GM12865 (cell line): ENCODE measurements around the gene NCAM1.

Source experiments
- DNase-seq: peaks from one replicate; pipeline ENCODE4 v3.0.0; 2010; ENCODE audit warnings: low read depth
- H3K4me3 ChIP-seq: 2 replicates; pipeline ENCODE4 v1.5.1; 2011; ENCODE audit warnings: mild to moderate bottlenecking, low read depth, low read length, control low read depth
- TF ChIP-seq, protein P1 (sequence below): IDR thresholded peaks from 2 replicates; pipeline ENCODE4 v1.5.1; 2011; ENCODE audit warnings: low read length, control low read depth, low read depth, inconsistent platforms; ENCODE audit not compliant: insufficient read depth; ENCODE audit errors: missing control alignments

NCAM1 gene

DNA sequence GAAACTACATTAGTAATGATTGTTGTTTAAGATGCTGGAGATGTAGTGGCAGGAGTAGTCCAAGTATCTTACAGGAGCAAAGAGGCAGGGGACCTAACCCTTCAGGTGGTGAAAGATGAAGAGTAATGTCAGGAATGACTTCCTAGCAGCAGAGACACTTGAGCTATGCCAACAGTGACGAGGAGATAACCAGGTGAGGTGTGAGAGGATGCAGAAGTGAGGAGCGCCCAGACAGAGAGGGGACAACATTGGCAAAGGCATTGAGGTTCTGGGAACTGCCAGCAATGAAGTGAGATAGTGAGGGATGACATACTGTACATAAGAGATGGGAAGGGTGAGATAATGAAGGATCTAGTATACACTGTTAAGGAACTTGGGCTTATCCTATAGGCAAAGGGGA lies 95.8 kb downstream of the NCAM1 start:
- no peak for DNase-seq
- H3K4me3 ChIP-seq: no peak overlapping the region
- TF ChIP-seq, protein P1, sequence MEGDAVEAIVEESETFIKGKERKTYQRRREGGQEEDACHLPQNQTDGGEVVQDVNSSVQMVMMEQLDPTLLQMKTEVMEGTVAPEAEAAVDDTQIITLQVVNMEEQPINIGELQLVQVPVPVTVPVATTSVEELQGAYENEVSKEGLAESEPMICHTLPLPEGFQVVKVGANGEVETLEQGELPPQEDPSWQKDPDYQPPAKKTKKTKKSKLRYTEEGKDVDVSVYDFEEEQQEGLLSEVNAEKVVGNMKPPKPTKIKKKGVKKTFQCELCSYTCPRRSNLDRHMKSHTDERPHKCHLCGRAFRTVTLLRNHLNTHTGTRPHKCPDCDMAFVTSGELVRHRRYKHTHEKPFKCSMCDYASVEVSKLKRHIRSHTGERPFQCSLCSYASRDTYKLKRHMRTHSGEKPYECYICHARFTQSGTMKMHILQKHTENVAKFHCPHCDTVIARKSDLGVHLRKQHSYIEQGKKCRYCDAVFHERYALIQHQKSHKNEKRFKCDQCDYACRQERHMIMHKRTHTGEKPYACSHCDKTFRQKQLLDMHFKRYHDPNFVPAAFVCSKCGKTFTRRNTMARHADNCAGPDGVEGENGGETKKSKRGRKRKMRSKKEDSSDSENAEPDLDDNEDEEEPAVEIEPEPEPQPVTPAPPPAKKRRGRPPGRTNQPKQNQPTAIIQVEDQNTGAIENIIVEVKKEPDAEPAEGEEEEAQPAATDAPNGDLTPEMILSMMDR: no peak

DNA sequence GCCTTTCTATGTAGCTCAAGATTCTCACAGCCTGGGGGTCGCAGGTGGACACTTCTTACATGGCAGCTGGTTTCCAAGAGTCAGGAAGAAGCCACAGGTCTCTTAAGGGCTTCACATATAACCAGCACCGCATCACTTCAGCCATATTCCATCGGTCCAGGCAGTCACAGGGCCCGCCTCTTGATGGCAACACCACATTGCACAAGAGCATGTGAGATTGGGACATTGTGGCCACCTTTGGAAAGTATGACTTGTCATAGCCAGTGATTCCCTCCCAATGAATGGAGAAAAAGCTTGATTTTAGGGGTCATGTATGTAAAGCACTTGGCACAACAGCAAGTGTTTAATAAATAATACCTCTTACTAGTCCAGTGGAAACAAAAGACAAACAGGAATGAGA lies 98.3 kb downstream of the NCAM1 start:
- TF ChIP-seq, protein P1: no peak
- H3K4me3 ChIP-seq: no peak overlapping the region
- no peak for DNase-seq

DNA sequence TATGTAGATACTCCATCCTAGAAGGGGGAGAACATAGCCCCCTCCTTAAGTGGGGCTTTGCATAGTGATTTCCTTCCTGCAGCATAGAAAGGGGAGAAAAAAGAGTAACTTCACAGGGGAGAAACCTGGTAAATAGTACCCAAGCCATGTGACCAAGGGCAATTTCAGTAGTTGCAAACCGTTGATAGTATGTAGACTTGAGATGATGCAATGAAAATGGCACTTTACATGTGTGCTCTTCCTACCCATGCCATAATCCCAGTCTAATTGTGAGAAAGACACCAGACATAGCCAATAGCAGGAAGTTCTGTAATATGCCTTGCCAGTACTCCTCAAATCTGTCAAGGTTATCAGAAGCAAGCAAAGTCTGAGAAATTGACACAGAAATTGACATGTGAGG lies 104.1 kb downstream of the NCAM1 start:
- TF ChIP-seq, protein P1: no peak
- DNase-seq: no peak
- no peak overlapping the region for H3K4me3 ChIP-seq

DNA sequence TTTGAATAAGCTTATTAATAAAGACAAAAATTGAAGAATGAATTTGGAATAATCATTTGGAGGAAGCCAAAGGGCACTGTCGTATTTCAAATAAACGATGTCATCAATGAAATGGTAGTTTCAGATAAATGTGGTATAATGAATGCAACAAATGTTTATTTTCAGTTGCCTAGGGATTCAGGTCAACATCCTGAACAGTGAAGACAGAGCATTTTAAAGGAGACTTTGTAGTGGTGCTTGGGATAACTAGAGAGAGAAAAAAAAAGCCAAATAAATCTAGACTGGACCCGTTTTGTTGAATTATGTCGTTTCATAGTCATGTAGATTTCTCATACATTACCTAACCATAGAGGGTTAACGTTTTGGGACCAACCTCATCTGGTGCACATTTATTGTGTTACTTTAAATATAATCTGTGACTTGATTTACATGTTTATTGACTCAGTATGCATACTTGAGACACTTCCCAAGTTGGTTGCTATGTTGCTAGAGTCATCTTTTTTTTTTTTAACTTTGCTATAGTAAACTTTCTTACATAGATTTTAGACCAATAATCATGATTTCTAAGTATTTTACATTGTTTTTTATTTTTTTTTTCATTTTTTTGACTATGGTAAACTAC lies 111.1 kb downstream of the NCAM1 start:
- TF ChIP-seq, protein P1: no peak
- H3K4me3 ChIP-seq: no peak overlapping the region
- no peak for DNase-seq

DNA sequence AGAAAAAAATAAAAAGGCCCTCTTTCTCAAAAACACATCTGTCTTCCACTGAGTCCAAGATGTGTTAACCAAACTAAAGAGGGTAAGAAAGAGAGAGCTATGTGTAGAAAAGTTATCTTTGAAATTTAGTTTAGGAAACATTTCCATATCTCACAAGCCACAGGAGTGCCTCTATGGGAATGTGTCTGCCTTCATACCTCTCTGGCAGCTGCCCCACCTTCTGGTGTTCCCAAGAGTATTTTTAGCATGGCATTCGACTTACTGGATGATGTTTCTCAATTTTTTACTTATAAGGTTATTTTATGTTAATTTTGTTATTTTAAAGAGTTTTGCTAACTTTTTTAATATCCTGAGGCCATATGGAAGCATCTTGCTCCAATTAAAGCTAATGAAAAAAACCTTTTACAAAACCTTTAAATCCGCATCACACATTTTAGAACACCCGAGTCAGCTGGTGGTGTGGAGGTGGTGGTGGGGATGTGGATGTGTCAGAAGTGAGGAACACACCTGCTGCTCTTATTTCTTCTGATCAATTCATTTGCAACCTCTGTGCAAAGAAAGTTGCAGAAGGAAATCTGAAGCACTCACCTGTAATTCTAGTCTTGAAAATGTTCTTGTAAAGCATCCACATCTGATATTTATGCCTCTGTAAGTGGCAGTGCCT lies 112.2 kb downstream of the NCAM1 start:
- no peak overlapping the region for H3K4me3 ChIP-seq
- DNase-seq: no peak
- TF ChIP-seq, protein P1: no peak

DNA sequence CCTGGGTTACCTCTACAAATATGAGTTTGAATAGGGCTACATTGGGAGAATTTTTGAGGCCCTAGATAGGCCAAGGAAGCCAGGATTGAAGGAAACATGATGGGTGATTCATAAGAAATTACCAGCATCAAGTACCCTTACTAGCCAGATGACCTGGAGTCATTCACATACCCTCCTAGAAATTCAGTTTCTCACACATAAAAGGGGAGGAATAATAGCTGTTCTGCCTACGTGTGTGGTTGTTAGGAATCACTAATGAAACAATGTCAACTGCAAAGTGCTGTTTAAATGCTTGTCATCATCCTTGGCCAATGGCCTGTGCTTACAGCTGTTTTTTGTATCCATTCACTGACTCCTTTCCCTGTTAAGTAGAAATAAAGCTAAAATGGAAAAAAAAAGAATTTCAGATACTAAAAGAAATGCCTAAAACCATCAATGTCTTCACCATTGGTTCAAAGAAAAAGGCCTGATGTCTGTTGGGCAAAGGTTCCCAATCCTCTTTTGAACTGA lies 114.4 kb downstream of the NCAM1 start:
- no peak for DNase-seq
- TF ChIP-seq, protein P1: no peak
- H3K4me3 ChIP-seq: no peak overlapping the region
